SHP77 (cell line): ENCODE data around the gene EGFL7.

Experiments used
- DNase-seq, 2 experiments: peaks; one replicate each; lab custom pipeline; 2025; lab: John Stamatoyannopoulos, UW

The EGFL7 gene

DNA sequence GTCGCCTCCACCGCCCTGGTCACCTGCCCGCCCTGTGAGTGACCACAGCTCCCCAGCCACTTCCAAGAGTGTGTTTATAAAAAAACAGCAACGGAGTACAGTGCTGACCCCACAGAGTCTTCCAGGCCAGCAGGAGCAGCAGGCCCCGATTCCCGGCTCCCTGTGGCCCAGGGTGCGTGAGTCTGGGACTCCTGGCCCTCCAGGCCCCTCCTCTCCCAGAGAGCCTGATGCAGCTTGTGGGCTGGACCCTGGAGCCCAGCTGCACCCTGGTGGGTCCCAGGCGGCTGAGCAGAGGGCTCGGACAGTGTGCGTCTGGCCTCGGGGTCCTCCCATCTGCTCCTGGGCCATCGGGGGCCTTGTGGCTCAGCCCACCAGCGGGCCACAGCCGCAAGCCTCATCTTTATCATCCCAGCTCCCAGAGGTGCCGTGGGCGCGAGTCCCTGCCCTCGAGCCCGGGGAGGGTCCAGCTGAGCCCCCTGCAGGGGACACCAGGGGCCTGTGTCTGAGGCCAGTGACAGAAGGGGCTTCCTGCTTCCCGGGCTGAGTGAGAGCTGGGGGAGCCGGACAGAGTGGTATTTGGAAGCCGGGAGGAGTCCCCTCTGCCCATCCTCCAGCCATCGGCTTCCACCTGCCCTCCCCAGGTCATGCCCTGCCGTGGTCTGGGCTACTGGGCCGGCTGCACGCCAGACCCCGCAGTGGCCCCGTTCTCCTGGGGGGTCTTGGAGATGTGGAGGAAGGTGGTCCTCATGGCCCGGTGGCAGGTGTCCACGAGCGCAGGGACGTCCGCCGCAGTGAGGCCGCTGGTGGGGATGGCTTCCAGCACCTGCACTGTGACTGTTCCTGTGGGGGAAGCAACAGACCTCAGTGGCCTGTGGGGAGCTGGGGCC lies 10.6 kb downstream of the EGFL7 start:
- no peak for DNase-seq

DNA sequence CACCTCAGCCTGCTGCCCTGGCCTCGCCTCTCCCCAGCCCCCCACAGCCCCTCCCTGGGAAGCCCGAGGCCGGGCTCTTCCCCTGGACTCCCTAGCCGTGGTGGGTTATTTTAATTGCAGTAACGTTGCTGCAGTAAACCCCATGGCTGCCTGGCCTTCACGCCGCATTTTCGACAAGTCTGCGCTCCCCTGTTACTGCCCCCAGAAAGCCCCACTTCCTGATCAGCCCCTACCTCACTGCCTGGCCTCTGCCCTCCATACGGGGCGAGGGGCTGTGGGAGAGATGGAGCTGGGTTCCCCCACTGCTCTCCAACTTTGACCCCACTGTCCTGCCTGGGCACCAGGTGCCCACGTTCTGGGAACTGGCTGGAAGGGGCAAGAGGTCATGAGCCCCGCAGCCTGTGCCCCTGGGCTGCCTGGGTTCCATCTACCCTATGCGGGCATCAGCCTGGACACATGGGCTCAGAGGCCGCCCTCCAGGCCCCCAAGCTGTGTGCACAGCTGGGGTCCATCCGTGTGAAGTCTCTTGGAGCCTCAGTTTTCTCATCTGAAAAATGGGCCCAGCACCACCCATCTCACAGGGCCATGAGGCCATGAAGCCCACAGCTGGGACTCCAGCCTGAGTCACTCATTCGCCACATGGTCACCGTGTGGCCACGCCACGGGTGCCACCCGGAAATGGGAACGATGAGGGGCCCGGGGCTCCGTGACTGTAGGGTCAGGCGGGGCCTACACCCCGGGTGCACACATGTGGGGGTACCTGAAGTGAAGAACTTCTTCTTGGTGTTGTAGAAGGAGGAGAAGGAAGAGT lies 11.5 kb downstream of the EGFL7 start:
- no peak for DNase-seq

DNA sequence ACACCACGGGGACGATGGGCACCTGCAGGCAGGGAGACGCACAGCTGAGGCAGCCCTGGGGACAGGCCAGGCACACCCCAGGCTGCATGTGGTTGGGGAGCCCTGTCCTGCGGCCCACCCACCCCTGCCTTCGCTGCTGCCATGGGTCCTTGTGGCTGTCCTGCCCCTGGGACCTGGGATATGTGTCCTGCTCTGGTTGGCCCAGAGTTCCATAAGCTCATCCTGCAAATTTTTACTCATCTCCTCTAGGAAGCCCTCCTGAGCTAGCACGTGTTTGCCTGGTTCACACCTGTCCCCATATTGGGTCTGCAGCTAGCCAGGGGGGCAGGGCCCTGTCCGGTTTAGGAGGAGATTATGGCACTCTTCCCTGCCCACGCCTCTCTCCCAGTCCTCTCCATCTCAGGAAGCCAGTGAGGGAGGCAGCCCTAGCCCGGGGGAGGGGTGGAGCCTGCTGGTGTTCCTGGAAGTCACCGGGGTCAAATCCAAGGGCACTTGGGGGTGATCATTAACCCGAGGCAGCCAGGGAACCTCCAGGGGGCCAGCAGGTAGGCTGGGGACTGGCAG lies 12.2 kb downstream of the EGFL7 start:
- no peak for DNase-seq

DNA sequence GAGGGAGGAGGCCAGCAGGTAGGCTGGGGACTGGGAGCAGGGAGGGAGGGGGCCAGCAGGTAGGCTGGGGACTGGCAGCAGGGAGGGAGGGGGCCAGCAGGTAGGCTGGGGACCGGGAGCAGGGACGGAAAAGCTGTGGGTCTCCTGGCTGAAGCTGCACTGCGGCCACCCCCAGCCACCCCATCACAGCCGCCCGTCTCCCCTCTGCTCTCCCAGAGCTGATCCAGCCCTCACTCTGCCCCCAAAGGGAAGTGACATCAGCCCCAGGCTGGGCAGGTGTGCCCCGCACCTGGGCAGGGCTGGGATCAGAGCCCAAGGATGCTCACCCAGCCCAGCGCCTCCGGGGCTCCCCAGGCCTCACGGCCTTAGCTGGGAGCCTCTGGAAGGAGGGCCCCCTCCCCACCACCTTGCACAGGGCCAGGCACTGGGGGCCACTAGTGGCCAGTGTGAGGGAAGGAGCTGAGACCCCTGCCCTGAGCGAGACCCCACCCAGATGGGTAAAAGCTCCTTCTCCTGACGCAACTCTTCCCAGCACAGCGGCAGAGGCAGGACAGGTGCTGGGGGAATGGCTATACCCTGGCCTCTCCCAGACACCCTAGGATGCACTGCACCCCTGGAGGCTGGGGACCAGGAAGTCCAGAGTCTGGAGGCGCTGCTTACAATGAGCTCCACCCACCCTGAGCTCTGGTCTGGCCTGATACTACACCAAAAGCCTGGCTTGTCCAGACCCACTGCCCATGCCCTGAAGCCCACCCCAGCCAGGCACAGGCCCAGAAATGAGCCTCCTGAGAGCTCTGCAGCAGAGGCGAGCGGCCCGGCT lies 13.0 kb downstream of the EGFL7 start:
- DNase-seq = no peak

DNA sequence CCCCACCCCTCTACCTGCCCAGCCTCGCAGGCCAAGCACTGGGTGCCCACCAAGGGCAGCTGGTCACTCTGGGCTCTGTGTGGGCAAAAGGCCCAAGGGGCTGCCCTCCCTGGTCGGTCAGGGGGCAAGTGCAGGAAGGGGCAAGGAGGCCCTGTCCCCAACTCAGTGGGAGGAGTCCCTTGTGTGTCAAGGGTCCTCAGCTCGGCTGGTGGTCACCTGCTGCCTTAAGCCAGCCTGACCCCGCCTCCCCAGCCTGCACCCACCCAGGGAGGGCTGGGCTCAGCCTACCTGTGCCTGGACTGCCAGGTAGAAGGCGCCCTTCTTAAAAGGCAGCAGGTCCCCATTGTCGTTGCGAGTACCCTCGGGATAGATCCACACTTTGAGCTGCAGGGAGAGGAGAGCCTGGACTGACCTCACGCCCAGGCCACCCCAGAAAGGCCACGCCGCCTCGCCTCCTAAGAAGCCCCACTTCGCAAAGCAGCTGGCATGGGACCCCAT lies 13.6 kb downstream of the EGFL7 start:
- DNase-seq = no peak

DNA sequence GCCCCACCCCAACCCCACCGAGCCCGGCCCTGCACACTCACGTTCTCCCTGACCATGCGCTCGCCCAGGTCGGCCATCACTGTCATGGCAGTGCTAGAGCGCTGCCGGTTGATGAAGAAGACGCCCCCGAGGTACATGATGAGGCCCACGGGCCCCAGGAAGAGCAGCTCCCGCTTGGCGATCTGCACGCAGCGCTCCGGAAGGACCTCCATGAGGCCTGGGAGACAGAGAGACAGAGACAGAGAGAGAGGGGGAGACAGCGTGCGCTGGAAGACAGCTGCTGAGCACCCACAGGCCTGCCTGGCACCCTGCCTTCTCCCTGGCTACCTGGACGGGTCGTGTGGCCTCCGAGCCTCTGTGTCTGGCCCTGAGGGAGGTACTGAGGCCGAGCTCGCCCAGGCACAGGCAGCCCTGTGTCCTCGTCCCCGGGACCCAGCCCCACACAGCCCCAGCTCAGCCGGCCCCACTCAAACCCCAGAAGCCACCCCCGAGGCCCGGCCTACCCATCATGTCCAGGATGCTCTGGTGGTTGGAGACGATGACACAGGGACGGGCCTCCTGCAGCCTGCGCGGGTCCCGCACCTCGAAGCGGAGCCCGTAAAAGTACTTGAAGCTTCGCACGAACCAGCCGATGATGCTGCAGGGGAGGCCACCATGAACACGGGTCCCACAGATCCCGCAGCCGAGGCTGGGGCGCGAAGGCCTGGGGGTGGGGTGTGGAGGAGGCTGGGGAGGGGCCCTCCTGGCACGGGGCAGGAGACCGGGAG lies 14.4 kb downstream of the EGFL7 start:
- no peak for DNase-seq

DNA sequence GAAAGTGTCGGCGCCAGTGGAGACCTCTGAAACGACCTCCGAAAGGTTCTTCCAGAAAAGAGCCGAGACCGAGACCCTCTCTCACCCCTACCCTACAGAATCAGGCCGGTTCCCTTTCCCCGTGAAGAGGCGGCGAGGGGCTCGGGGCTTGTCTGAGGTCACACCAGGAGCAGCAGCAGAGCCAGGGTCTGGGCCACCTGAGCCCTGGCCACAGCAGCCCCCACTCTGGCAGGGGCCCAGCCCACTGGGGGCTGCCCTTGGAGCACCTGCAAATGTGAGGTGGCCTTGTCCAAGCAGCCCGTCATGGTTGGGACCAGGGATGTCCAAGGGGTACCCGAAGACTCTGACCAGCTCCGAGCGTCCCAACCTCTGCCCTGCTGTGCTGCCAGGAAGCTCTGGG lies 15.3 kb downstream of the EGFL7 start:
- no peak for DNase-seq

DNA sequence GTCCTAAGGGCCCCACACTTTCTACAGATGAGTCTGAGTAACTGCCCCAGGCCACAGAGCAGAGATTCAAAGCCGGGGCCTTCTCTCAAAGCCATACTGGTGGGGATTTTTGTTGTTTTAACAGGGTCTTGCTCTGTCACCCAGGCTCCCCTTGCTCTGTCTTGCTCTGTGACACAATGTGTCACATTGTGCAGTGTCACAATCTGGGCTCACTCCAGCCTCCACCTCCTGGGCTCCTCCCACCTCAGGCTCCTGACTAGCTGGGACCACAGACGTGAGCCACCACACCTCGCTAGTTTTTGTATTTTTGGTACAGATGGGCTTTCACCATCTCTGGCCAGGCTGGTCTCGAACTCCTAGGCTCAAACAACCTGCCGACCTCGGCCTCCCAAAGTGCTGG lies 15.9 kb downstream of the EGFL7 start:
- no peak for DNase-seq

DNA sequence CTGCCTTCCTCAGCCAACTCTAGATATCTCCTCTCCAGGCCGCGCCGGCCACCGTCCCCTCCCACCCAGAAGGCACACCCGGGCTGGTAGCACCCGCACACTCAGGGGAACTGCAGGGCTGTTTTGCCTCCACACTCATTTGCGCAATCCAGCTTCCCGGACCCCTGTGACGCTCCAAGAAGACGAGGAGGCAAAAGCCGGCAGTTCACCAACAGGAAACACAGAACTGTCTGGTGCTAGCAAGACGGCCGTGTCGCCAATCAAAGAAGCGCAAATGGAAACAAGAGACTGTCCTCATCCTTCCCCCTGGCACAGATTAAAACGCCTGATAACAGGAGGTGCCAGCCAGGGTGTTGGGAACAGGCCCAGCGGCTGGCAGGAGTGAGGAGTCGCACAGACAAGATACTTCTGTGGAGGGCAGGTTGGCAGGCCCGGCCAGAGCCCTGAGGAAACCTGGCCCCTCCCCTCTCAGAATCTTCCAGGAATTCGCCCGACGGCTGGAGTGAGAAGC lies 16.8 kb downstream of the EGFL7 start:
- DNase-seq = no peak

DNA sequence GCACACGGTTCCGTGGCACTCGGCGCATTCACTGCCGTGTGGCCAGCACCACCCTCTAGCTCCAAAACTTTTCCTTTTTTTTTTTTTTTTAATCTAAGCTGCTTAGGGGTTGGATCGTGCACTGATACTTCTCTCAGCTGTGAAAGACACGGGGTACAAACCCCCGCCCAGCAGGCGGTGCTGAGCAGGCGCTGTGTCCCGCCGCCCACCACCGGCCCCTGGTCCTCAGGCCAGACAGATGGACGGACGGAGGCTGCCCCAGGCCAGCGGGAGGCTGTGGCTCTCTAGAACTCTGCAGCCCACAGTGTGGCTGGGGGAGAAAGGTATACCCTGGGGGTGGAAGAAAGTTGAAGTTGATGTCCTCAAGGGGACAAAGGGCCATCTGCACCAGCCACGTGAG lies 18.3 kb downstream of the EGFL7 start:
- no peak for DNase-seq

DNA sequence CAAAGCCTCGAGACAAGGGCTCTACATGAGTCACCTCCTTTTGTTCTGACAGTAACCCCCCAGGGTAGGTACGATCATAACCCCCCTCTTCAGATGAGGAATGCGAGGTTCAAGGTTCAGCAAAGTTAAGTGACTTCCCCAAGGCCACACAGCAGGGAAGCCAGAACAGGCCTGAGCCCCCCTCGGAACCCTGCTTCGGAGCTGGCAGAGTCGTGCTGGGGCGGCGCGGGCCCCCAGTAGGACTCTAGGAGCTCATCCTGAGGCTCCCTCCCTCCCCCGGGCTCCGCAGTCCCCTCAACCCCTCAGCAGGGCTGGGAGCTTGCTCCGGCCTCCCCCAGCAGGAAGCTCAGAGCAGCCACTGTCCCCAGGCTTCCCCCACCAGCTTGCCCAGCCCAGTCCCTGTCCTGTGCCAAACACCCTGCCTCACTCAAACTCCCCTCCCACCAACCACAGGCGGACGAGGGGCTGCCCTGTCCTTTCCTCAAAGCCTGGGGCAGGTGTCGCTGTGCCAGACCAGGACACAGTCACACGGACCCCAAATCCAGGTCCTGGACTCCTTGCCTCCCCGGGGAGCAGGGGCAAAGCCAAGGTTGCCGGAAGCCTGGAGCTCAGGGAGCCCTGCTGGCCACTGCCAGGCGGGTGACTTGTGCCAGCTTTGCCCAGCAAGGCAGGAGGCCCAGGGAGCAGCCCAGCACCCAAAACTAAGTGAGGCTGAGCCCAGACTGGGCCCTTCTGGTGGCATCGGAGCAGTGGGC lies 19.4 kb downstream of the EGFL7 start:
- no peak for DNase-seq

DNA sequence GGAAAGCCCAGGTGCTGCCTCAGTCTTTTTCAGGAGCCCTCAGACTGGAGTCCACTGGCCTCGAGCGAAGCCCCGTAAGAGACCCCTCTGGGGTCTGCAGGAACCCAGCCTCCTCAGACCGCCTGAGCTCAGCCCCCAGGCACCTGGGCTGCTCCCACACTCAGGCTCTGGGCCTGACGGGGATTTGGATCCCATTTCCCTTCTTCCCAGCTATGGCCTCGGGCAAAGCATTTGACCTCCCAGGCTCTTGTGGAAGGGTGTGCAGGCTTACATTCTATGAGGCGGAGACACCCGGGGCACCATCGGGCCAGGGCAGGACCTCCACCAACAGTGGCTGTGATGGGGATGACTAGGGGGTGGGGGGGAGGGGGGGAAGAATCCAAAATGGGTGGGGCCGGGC lies 20.0 kb downstream of the EGFL7 start:
- DNase-seq = no peak

DNA sequence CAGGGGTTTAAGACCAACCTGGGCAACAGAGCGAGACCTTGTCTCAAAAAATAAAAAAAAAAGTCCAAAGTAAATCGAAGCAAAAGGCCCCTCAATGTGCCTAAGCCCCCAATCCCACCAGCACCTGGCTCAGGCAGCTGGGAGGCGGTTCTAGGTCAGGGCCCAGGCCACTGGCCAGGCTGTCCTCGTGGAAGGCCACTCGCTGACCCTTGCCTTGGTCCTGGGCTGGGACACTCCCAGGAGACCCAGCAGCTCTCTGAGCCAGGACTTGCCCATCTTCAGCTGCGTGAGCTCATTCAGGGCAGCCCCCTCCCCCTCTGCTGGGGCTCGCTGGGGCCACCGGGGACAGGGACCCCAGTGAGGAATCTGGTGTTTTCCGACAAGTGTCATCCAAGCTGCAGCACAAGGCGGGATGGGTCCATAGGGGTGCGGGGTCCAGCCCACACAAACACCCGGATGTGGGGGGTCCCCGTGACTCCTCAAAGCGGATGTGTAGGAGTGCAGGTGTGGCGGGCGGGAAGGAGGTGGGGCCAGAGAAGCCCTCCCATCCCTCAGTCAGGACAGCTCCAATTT lies 20.5 kb downstream of the EGFL7 start:
- DNase-seq = no peak

DNA sequence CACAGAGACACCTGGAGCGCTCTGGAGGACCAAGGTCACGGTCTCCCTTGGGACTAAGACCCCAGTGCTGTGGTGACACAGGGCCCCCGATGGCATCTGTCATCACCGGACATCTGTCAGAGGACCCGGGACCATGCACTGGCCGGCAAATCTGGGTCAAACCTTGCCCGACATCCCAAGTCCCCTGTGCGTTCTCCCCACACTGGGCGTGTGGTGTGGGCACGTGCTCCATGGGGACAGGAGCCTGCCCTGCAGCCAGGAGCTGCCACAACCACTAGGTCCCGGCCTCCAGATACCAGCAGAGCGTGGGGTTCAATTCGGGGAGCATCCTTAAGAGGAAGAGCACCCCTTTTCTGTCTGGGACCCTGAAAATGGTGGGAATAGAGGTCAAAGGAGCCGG lies 21.0 kb downstream of the EGFL7 start:
- DNase-seq = no peak

DNA sequence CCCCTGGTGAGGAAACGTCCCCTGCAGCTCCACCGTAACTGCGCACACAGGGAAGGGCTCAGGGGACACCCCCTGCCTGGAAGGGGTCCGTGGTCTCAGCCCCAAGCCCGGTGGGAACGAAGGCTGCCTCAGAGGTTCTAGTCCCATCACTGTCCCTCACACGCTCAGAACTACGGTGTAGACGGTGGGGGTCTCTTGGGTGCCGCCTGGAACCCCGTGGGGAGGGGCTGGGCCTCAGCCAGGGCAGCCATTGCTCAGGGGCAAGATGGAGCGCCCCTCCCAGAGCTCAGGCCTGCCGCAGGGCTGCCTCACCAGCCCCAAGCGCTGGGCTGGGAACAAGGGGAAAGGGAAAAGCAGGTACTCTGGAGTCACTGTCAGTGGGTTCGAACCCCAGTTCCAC lies 21.6 kb downstream of the EGFL7 start:
- DNase-seq = no peak

DNA sequence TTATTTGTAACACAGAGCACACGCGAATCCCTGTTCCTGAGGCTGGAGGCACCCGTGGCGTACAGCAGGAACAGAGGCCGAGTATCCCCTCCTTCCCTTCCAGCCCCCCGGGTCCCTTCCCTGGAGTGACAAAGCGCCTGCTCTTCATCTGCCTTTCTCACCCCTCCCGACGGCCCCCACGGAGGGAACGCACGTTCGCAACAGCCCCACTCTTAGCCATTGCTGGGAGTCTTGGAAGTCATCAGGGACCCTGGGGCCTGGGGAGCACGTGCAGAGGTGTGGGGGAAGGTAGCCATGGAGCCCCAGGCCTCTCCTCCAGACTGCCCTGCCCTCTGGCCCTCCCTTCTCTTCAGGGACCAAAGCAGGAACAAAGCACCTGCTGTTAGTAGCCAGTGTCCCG lies 22.1 kb downstream of the EGFL7 start:
- DNase-seq = no peak

DNA sequence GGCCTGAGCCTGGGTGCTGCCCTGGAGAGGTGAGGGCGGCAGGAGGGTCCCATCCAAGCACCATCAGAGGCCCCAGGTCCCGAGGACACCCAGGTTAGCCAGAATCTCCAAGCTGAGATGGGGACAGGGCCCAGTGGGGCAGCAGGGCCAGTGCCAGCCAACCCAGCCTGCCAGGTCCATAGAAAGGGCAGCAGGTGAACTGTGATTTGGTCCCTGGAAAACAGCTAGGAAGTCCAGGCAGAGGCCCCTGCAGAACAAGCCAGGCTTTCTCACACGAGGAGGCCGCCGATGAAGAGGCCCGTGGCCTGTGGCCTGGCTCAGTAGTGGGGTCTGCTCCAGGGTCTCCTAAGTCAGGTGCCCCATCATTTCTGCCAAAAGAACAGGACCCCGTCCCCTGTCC lies 22.5 kb downstream of the EGFL7 start:
- DNase-seq = no peak

DNA sequence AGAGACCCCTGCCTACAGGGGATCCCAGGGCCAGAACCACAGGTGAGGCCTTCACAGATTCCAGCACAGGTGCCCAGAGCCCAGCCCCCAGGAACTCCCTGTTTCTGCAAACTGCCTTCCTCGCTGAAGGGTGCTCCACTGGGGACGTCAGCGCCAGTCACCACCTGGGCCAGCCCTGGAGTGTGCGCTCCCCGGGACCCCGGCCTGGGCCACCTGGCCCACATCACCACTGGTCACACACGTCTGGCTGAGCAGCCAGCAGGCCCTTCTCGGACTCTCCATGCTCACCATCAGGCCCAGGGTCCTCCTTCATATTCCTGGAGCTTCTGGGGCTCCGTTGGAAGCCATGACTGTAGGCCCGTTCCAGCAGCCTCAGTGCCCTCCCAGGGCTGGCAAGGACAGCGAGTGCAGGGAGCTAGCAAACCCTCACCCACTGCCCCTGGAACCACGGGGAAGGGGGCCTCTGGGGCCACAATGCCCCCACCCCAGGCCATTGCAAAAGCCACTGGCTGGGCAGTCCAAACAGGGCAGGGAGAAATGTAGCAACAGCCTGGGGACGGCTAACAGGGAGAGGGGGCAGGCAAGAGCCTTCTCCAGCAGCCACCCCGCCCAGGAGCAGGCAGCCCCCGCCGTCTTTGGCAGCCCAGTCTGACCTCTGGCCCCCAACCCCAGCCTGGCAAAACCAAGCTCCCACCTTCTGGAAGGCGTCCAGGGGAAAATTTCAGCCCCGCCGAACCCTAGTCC lies 23.2 kb downstream of the EGFL7 start:
- DNase-seq = no peak

DNA sequence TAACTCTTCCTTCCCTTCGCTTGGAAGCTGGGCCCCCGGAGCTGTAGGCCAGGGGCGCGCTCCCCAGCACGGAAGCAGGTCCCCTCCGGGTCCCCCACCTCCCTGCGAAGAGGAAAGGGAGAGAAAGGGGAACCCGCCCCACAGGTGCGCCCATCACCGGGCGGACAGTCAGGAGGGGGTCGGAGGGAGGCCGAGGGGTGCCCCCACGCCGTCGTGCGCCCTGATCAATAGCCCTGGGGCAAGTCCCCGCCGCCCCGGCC lies 23.7 kb downstream of the EGFL7 start:
- DNase-seq = no peak
